ENCODE results near the gene ZNF649.
"Not testable (repeated sequence)": the region's sequence is repeated elsewhere in the genome, so short reads cannot be mapped to it uniquely, and the experiment has no call there.

The ZNF649 gene

DNA sequence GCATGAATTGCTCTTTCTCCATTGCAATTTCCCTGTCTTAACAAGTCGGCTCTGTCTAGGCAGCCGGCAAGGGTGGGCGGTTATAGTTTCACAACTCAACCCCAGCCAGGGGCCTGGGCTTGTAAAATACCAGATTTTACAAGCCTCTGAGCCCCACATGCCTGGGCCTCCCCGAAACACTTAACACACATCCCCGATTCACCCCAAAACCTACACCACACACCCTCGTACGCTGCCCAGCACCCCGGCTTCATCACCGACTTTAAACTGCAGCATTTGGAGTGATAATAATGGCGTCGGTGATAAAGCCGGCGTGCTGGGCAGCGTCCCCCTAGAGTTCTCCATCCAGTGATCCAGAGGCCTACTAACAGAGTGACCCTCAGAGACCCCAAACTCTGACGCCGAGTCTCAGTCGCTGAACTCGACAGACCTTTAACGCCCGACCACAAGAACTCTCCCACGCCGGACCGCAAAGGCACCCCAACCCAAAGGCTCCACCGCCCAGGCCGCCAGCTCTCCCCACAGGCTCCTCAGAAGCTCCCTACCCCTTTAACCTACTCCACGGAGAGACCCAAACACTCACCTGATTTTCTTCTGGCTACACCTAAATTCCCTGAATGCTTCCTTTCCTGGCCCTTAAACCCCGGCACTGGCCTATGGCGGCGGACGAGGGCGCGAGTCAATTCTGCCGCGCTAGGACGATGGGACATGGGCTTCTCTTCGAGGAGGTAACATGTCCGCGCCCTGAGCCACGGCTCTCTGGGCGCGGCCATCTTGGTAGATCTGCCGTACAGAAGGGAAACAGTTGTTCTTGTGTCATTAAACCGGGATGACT is at the start of gene ZNF649:
Gene ZNF649, minus strand, starts transcription at position 687 of the 835 bp plus-strand sequence. CDS start 4,910 bp downstream, outside the sequence.
- peak; percentile 60 to 62 for DNase-seq (ENCODE audit: low read depth in 2 of 2, low spot score in 1 of 2)

DNA sequence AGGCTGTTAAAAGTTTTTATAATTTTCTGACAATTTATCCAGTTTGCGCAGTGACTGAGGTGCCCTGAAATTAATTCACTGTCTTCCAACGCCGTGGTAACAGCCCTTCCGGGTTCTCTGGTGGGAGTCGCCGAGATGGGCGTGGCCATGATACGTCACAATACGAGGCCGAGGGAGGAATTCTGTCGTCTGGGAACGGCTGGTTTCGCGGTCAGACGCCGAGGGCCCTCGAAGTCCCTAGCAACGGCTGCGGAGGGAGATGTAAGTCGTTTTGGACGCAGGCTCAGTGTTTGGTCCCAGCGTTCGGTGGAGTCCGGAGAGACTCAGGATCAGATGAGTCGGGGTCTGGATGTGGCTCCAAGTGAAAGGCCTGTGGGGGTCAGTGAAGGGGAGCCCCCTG is 44.2 kb upstream of the ZNF649 start:
- DNase-seq (ENCODE audit: low read depth in 2 of 2, low spot score in 1 of 2): no peak

DNA sequence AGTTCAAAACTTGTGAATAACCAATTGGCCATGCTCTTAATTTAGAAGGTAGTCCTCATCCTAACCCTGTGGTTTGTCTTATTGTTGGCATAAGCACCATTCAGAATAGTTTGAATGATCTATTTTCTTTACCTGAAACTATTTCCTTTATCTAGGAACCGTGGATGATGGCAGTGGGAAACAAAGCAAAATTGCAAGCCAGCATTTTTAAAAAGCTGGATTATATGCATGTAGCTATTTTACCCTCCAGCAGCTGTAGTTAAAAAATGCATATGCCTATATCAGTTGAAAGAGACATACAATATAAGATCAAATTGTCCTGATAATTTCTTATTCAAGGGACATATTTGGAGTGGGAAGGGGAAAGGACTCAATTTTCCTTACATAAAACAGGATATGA is 41.8 kb upstream of the ZNF649 start:
- DNase-seq (ENCODE audit: low read depth in 2 of 2, low spot score in 1 of 2): no peak

DNA sequence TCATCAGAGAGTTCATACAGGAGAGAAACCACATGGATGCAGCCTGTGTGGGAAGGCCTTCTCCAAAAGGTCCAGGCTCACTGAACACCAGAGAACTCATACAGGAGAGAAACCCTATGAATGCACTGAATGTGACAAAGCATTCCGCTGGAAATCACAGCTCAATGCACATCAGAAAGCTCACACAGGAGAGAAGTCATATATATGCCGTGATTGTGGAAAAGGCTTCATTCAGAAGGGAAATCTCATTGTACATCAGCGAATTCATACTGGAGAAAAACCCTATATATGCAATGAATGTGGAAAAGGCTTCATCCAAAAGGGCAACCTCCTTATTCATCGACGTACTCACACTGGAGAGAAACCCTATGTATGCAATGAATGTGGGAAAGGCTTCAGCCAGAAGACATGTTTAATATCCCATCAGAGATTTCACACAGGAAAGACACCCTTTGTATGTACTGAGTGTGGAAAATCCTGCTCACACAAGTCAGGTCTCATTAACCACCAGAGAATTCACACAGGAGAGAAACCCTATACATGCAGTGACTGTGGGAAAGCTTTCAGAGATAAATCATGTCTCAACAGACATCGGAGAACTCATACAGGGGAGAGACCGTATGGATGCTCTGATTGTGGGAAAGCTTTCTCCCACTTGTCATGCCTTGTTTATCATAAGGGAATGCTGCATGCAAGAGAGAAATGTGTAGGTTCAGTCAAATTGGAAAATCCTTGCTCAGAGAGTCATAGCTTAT is 40.2 kb upstream of the ZNF649 start:
- DNase-seq (ENCODE audit: low read depth in 2 of 2, low spot score in 1 of 2): no peak

DNA sequence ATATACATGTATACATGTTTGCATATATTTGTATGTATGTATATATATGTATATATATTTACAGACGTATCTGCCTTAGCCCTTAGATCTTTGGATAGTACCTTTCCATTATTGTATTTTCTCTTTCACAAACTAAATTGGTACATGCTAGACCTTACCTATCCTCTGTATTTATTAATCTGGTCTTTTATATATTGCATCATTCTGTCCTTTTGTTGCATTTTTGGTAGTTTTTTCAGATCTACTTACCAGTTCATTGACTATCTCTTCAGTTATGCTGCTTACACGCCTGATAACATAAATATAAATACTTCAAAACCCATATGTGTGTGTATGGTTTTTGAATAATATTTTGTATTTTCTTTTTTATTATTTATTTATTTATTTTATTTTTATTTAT is 34.1 kb upstream of the ZNF649 start:
- DNase-seq (ENCODE audit: low read depth in 2 of 2, low spot score in 1 of 2): no peak

DNA sequence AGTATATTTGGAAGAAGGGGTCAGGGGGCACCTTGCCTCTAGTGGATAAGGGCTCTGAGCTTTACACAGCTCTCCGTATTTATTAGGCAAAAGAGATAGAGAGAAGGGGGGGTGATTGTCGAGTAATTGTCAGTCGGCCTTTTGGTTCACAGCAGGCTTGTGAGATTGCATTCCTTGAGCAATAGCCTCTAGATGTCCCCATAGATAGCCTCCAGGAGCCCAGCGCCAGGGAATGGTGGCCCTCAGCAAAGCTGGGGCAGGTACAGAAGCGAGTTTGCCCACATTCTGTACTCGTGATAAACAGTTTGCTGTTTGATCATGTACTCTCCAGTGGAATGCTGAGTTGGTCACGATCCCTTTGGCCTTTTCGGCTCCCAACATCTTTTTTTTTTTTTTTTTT is 27.1 kb upstream of the ZNF649 start:
- DNase-seq (ENCODE audit: low read depth in 2 of 2, low spot score in 1 of 2): no peak

DNA sequence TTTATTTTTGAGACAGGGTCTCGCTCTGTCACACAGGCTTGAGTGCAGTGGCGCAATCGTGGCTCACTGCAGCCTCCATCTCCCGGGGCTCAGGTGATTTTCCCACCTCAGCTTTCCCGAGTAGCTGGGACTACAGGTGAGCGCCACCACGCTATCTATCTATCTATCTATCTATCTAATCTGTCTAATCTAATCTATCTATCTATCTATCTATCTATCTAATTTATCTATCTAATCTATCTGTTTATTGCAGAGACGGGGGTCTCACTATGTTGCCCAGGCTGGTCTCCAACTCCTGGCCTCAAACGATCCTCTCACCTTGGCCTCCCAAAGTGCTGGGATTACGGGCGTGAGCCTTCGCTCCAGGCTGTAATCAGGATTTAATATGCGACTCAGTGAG is 23.0 kb upstream of the ZNF649 start:
- no peak for DNase-seq (ENCODE audit: low read depth in 2 of 2, low spot score in 1 of 2)

DNA sequence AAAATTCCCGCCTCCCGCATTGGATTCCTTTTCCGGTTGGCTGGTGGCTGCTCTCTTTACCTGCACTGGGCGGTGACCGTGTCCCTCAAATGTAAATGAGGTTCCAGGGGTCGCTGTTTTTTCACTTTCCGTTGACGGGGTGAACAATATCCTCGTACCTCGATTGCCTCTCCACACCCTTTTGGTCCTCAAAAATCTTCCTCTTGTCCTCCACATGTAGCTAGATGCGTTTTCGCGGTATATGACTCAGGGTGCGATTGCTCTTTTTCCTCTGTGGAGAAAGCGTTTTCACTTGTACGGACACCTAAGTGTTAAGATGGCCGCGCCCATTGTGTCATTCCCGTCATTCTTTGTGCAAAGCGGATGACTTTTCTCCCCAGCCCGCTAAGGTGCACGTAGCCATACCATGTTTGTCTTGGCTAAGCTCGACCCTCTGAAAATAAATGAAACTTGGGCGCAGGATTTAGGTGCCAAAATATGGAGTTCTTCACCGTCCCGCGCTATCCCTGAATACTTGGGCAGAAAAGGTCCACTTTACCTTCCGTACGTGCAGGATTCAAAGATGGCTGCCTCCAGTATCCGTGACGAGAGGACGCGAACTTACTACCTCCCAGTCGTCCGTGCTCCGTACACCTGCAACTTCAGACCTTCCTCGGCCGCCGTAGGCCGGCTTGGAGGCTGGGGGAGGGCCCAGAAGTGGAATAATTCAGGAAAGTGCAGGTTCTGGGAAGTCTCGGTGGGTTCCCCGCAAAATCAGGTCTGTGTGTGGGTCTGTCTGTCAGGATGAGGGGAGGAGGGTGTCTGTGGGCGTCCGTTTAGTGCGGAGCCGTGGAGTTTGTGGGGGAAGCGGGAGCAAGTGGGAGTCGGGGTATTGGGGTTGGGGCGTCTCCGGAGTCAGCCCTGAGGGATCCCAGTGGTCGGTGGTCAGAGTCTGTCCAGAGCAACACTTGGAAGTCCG is 22.2 kb upstream of the ZNF649 start, which contains the start of gene ZNF613:
Gene ZNF613, plus strand, starts transcription at position 689 of the 958 bp plus-strand sequence. CDS start 8,749 bp downstream, outside the sequence.
- peak; percentile 67 to 76 for DNase-seq (ENCODE audit: low read depth in 2 of 2, low spot score in 1 of 2)

DNA sequence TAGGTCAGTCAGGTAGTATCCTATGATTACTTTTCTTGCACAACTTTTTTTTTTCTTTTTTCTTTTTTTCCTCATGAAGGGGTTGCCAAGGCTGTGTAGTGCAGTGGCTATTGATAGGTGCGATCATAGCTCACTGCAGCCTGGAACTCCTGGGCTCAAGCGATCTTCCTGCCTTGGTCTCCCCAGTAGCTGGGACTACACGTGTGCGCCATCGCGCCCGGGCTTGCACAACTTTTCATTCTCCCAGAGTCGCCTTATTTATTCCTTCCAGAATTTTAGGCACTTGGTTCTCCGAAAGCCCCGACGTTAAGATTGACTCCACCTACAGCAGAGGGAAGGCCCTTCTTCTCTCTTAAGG is 21.6 kb upstream of the ZNF649 start:
- DNase-seq (ENCODE audit: low read depth in 2 of 2, low spot score in 1 of 2): no peak

DNA sequence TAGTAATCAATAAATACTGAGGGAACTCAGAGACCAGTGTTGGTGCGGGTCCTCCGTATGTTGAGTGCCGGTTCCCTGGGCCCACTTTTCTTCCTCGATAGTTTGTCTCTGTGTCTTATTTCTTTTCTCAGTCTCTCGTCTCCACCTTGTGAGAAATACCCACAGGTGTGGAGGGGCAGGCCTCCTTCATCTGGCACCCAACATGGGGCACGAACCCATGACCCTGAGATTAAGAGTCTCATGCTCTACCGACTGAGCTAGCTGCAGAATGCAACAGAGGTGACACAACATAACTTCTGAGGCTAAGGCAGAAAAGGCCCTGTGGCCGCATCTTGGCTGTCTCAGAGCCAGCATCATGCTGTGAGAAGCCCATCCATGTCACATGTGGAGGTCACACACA is 17.1 kb upstream of the ZNF649 start:
- no peak for DNase-seq (ENCODE audit: low read depth in 2 of 2, low spot score in 1 of 2)

DNA sequence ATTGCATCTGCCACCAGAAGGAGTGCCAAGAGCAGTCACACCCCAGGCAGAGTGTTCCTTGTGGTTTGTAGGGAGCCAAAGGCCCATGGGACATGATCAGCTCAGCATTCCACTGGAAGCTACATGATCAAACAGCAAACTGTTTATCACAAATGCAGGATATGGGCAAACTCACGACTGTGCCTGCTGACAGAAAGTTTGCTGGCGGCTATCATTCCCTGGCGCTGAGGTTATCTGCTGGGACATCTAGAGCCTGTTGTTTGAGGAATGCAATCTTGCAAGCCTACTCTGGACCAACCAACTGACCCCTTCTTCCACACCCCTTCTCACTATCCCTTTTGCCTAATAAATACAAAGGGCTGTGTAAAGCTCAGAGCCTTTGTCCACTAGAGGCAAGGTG is 14.8 kb upstream of the ZNF649 start:
- no peak for DNase-seq (ENCODE audit: low read depth in 2 of 2, low spot score in 1 of 2)

DNA sequence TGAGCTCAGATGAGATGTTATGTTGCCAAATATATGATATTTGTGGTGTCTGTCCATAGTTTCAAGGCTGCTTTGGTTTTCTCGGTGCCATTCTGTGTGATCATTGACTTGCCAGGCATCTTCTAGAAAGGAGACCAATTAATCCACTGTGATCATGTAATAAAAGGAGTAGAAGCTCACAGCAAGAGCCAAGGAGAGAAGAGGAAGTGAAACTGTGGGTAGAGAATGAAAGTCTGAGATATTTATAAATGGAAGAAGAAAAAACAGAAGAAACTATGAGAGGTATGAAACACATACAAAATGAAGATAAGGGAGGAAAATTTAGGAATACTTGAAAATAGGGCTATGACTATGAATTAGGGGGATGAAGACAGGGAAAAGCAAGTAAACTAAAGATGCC is 11.3 kb upstream of the ZNF649 start:
- no peak for DNase-seq (ENCODE audit: low read depth in 2 of 2, low spot score in 1 of 2)

DNA sequence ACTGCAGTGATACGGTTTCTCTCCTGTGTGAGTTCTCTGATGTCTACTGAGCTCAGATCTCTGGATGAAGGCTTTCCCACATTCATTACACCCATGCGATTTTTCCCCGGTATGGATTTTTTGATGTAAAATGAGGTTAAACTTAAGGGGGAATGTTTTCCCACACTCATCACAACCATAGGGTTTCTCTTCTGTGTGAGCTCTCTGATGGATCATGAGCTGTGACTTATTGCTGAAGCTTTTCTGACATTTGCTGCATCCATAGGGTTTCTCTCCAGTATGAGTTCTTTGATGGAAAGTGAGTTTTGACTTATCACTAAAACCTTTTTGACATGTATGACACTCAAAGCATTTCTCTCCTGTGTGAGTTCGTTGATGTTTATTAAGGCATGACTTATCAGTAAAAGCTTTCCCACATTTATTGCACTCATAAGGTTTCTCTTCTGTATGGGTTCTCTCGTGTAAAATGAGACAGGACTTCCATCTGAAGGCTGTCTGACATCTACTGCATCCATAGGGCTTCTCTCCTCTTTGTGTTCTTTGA is 10.6 kb upstream of the ZNF649 start:
- no peak for DNase-seq (ENCODE audit: low read depth in 2 of 2, low spot score in 1 of 2)

DNA sequence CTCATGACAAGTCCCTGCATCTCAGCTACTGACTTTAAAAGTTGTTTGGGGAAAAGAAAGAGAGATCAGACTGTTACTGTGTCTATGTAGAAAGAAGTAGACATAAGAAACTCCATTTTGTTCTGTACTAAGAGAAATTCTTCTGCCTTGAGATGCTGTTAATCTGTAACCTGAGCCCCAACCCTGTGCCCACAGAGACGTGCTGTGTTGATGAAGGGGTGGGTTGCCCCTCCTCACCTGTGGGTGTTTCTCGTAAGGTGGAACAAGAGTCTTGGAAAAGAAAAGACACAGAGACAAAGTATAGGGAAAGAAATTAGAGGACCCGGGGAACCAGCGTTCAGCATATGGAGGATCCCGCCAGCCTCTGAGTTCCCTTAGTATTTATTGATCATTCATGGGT is 3.2 kb upstream of the ZNF649 start:
- not testable (repeated sequence) for DNase-seq (ENCODE audit: low read depth in 2 of 2, low spot score in 1 of 2)

DNA sequence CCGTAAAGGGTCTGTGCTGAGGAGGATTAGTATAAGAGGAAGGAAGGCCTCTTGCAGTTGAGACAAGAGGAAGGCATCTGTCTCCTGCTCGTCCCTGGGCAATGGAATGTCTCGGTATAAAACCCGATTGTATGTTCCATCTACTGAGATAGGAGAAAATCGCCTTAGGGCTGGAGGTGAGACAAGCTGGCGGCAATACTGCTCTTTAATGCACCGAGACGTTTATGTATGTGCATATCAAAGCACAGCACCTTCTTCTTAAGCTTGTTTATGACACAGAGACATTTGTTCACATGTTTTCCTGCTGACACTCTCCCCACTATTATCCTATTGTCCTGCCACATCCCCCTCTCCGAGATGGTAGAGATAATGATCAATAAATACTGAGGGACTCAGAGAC is 1.3 kb upstream of the ZNF649 start:
- not testable (repeated sequence) for DNase-seq (ENCODE audit: low read depth in 2 of 2, low spot score in 1 of 2)

DNA sequence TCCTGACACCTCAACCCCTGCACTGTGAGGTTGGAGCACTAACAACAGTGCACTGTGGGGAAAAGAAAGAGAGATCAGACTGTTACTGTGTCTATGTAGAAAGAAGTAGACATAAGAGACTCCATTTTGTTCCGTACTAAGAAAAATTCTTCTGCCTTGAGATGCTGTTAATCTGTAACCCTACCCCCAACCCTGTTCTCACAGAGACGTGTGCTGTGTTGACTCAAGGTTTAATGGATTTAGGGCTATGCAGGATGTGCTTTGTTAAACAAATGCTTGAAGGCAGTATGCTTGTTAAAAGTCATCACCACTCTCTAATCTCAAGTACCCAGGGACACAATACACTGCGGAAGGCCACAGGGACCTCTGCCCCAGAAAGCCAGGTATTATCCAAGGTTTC is 822 bp upstream of the ZNF649 start:
- not testable (repeated sequence) for DNase-seq (ENCODE audit: low read depth in 2 of 2, low spot score in 1 of 2)

DNA sequence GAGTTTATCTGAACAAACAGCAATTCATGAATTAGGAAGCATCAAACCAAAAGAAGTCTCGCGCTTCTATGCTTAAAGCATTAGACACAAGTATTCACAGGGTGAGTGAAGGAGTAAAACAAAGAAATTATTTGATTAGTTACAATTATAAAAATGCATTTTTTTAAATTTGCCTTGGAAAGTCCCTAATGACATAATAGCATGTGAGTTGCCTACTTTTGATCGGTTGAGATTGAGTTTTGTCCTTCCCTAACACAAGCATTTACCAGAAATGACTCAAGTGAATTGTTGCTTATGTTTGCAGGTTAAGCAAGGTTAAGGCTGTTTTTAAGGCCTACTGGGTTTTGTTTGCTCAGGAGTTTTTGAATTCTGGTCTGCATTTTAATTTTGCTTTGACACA is 389 bp upstream of the ZNF649 start:
- no peak for DNase-seq (ENCODE audit: low read depth in 2 of 2, low spot score in 1 of 2)

DNA sequence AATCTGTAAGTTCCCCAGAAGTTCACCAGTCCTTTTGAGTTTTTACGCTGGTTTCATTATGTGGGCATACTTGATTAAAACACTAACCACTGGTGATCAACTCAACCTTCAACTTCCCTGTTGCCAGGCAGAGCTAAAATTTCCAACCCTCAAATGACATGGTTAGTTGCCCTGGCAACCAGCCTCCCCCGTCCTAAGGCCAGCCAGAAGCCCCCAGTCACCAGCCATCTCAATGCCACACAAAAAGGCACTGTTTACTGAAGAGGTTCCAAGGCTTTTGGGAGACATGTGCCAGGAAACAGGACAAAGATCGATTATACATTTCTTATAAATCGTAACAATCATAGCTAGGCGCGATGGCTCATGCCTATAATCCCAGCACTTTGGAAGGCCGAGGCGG is 1.6 kb downstream of the ZNF649 start:
- DNase-seq (ENCODE audit: low read depth in 2 of 2, low spot score in 1 of 2): no peak

DNA sequence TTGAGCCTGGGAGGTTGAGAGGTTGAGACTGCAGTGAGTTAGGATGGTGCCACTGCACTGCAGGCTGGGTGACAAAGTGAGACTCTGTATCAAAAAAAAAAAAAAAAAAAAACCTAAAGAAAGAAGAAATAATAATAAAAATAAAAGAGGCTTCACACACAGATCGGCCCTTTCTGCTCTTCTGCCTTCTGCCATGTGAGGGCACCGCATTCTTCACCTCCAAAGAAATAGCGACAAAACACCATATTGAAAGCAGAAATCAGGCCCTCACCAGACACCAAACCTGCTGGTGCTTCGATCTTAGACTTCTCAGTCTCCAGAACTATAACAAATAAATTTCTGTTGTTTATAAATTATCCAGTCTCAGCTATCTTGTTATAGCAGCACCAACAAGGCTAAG is 3.0 kb downstream of the ZNF649 start:
- no peak for DNase-seq (ENCODE audit: low read depth in 2 of 2, low spot score in 1 of 2)

DNA sequence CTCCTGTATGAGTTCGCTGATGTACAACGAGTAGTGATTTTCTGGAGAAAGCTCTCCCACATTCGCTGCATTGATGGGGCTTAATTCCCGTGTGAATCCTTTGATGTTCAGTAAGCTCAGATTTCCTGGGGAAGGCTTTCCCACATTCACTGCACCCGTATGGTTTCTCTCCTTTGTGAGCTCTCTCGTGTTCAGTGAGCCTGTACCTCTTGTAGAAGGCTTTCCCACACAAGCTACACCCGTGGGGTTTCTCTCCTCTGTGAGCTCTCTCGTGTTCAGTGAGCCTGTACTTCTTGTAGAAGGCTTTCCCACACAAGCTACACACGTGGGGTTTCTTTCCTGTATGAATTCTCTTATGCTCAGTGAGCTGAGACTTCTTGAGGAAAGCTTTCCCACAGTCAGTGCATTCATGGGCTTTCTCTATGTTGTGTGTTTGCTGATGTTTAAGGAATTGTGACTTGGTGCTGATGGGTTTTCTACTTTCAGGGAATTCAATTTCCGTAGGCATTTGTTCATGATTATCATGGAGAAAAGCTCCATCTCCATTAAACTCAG is 13.5 kb downstream of the ZNF649 start:
- DNase-seq (ENCODE audit: low read depth in 2 of 2, low spot score in 1 of 2): no peak

DNA sequence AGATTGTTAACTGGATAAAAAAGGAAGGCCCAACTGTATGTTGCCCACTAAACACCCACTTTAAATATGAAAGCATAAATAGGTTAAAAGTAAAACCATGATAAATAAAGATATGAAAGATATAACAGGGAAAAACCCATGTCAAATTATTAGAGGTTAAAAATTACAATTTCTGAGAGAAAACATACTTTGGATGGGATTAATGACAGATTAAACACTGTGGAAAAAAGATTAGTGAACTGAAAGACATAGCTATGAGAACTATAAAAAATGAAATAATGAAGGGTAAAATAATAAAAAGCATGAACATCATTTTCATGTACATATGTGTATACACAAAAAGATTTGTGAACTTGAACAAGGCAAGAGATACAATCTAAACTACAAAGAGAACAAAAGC is 14.9 kb downstream of the ZNF649 start:
- DNase-seq (ENCODE audit: low read depth in 2 of 2, low spot score in 1 of 2): no peak

All from stimulated activated CD8-positive, alpha-beta memory T cell treated with anti-CD3 and anti-CD28 coated beads, Interleukin-4, amount 100 ng/mL, for 4 hours (primary cell).